ENCODE data around the gene ZNF664. TPM values are rescaled to one million over a fixed set of nuclear protein-coding genes. Genes with fewer than 3 reads are reported as not detected.

Gene ZNF664
- total RNA-seq, 1 donor, result 95.2 TPM

DNA sequence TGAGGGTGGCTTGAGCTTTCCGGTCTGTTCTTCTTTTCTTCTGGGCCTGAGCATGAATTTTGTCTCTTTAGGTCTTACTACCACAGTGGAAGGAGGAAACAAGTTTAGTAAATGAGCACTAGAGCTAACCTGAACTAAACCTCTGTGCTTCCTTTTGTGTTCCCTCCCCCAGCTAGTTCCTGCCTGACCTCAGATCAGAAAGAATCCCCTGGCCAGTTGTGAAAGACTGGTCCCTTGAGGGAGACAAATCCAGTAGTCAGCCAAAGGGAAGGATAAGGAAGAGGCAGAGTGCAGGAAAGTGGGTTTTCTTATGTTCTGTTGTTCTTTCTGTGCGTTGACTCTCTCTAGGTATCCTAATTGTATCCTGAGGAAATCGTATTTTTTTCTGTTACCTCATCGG, 17.5 kb downstream of the ZNF664 start:
- TF ChIP-seq, protein P1, sequence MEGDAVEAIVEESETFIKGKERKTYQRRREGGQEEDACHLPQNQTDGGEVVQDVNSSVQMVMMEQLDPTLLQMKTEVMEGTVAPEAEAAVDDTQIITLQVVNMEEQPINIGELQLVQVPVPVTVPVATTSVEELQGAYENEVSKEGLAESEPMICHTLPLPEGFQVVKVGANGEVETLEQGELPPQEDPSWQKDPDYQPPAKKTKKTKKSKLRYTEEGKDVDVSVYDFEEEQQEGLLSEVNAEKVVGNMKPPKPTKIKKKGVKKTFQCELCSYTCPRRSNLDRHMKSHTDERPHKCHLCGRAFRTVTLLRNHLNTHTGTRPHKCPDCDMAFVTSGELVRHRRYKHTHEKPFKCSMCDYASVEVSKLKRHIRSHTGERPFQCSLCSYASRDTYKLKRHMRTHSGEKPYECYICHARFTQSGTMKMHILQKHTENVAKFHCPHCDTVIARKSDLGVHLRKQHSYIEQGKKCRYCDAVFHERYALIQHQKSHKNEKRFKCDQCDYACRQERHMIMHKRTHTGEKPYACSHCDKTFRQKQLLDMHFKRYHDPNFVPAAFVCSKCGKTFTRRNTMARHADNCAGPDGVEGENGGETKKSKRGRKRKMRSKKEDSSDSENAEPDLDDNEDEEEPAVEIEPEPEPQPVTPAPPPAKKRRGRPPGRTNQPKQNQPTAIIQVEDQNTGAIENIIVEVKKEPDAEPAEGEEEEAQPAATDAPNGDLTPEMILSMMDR (IDR thresholded peaks at IDR 0.05; ENCODE audit: extremely low read depth, low read depth, low read length), result no peak
- peaks cover 13% of the 10 kb centered on the region for H4K20me1 ChIP-seq (ENCODE audit: insufficient read depth, low read length)
- peak overlapping the region; percentile 36 for H3K27ac ChIP-seq (ENCODE audit: low read depth, low read length)
- H2AFZ ChIP-seq (ENCODE audit: low read length), result no peak overlapping the region
- H3K9me3 ChIP-seq (ENCODE audit: low read depth, low read length), result no peaks in the 10 kb centered on the region
- peak; percentile 23 for DNase-seq (ENCODE audit: insufficient read length, low spot score, missing footprints)
- no peaks in the 10 kb centered on the region for H3K27me3 ChIP-seq (ENCODE audit: insufficient read depth, low read length)
- peak overlapping the region; percentile 54 for H3K4me2 ChIP-seq (ENCODE audit: insufficient read depth, low read length)
- peaks cover 35% of the 10 kb centered on the region for H3K79me2 ChIP-seq (ENCODE audit: insufficient read depth, low read length)
- no peak overlapping the region for H3K4me3 ChIP-seq (ENCODE audit: insufficient read depth, low read length)
- H3K4me1 ChIP-seq (ENCODE audit: insufficient read depth, low read length), result peaks cover 58% of the 10 kb centered on the region
- H3K36me3 ChIP-seq (ENCODE audit: insufficient read depth, low read length), result peaks cover 10% of the 10 kb centered on the region

DNA sequence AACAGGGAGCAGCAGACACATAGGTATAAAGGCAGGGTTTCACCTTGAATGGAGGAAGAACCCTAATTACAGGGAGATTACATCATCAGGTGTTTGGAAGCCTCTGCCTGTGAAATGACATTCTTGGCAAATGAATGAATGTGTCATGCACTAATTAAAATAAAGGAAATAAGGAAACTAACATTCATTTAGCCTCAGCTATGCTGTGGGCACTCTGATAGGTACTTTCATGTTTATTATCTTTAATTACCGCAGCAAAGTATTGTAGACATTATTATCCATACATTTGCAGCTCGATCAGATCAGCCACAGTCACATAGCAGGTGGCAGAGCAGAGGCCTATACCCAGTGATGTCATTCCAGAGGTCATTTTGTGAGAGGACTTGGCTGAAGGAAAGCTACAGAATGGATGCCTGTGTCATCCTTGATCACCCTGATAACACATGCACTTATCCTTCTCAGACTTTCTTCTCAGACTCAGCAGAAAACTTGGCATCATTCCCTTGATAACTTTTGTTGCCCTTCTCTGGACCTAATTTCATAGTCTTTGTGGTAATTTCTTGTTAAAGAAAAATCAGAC, 18.4 kb downstream of the ZNF664 start:
- no peak overlapping the region for H3K4me2 ChIP-seq (ENCODE audit: insufficient read depth, low read length)
- no peaks in the 10 kb centered on the region for H3K27me3 ChIP-seq (ENCODE audit: insufficient read depth, low read length)
- H3K79me2 ChIP-seq (ENCODE audit: insufficient read depth, low read length), result peaks cover 30% of the 10 kb centered on the region
- no peak for DNase-seq (ENCODE audit: insufficient read length, low spot score, missing footprints)
- H3K9me3 ChIP-seq (ENCODE audit: low read depth, low read length), result no peaks in the 10 kb centered on the region
- TF ChIP-seq, protein P1 (IDR thresholded peaks at IDR 0.05; ENCODE audit: extremely low read depth, low read depth, low read length), result no peak
- H3K4me1 ChIP-seq (ENCODE audit: insufficient read depth, low read length), result peaks cover 61% of the 10 kb centered on the region
- no peak overlapping the region for H3K27ac ChIP-seq (ENCODE audit: low read depth, low read length)
- peaks cover 10% of the 10 kb centered on the region for H3K36me3 ChIP-seq (ENCODE audit: insufficient read depth, low read length)
- peaks cover 20% of the 10 kb centered on the region for H4K20me1 ChIP-seq (ENCODE audit: insufficient read depth, low read length)
- no peak overlapping the region for H2AFZ ChIP-seq (ENCODE audit: low read length)
- no peak overlapping the region for H3K4me3 ChIP-seq (ENCODE audit: insufficient read depth, low read length)

DNA sequence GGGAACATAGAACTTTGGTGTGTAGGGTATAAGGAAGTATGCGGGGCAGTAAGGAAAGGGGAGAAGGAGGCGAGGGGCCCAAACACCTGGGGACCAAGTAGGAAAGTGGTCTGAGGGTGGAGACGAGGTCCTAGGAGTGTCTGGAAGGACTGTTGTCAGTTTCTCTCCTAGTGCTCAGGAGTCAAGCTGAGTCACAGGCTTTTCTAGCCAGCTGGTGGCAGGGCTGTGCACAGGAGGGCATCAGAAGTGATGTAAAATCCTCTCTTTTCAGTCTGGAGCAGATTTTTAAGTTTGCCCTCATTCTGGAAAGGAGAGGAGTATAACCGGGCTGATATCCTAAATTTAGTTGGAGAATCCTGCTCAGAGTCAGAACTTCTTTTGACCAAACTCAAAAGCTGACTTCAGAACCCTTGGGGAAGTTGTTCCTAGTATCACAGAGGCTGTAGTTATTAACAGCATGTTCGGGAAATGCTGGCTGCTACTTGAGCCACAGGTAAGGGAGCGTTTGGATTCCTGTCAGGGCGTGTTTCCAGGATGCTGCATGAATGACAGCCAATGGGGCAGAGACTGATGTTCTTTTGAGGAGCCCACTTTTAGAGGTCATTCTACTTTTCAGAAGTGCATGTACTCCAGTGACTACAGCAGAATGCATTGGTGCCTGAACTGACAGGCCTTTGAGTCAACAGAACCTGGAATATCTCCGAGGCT, 19.3 kb downstream of the ZNF664 start:
- H3K4me3 ChIP-seq (ENCODE audit: insufficient read depth, low read length), result no peak overlapping the region
- H3K27me3 ChIP-seq (ENCODE audit: insufficient read depth, low read length), result no peaks in the 10 kb centered on the region
- H3K4me2 ChIP-seq (ENCODE audit: insufficient read depth, low read length), result no peak overlapping the region
- peaks cover 23% of the 10 kb centered on the region for H4K20me1 ChIP-seq (ENCODE audit: insufficient read depth, low read length)
- DNase-seq (ENCODE audit: insufficient read length, low spot score, missing footprints), result no peak
- H2AFZ ChIP-seq (ENCODE audit: low read length), result no peak overlapping the region
- H3K36me3 ChIP-seq (ENCODE audit: insufficient read depth, low read length), result peaks cover 10% of the 10 kb centered on the region
- no peak overlapping the region for H3K27ac ChIP-seq (ENCODE audit: low read depth, low read length)
- H3K4me1 ChIP-seq (ENCODE audit: insufficient read depth, low read length), result peaks cover 56% of the 10 kb centered on the region
- H3K9me3 ChIP-seq (ENCODE audit: low read depth, low read length), result no peaks in the 10 kb centered on the region
- H3K79me2 ChIP-seq (ENCODE audit: insufficient read depth, low read length), result peaks cover 28% of the 10 kb centered on the region
- TF ChIP-seq, protein P1 (IDR thresholded peaks at IDR 0.05; ENCODE audit: extremely low read depth, low read depth, low read length), result no peak

DNA sequence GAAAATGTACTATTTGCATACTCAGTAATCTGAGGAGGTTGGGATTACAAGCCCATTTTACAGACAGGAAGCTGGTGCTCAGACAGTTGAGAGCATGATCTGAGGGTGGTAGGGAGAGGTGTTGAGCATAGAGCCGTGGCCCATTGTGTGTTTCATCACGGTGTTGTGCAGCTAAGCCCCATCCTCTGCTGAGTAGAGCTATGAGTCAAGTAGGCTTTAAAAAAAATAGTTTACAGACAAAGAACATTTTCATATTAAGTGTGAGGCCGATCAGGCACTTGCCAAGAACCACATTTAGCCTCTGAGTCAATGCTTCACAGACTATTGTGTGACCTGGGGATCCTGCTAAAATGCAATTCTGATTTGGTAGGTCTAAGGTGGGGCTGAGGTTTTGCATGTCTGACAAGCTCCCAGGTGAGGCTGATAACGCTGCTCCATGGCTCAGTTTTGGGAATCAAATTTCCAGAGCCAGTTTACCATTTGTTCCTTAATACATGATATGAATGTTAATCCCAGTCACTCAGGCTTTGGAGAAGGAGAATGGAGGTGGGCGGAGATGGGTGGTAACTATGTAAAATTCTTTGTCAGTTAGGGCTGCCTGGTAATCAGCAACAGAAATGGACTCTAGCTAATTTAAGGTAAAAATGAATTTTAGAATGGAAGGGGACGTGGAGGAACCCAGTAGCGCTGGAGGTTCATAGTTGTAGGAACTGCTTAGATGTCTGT, 22.2 kb downstream of the ZNF664 start:
- peaks cover 27% of the 10 kb centered on the region for H4K20me1 ChIP-seq (ENCODE audit: insufficient read depth, low read length)
- peak; percentile 70 for DNase-seq (ENCODE audit: insufficient read length, low spot score, missing footprints)
- peaks cover 10% of the 10 kb centered on the region for H3K36me3 ChIP-seq (ENCODE audit: insufficient read depth, low read length)
- no peak overlapping the region for H3K4me3 ChIP-seq (ENCODE audit: insufficient read depth, low read length)
- H3K27me3 ChIP-seq (ENCODE audit: insufficient read depth, low read length), result no peaks in the 10 kb centered on the region
- H3K27ac ChIP-seq (ENCODE audit: low read depth, low read length), result peak overlapping the region; percentile 42
- no peaks in the 10 kb centered on the region for H3K9me3 ChIP-seq (ENCODE audit: low read depth, low read length)
- TF ChIP-seq, protein P1 (IDR thresholded peaks at IDR 0.05; ENCODE audit: extremely low read depth, low read depth, low read length), result no peak
- peaks cover 31% of the 10 kb centered on the region for H3K79me2 ChIP-seq (ENCODE audit: insufficient read depth, low read length)
- H3K4me1 ChIP-seq (ENCODE audit: insufficient read depth, low read length), result peaks cover 59% of the 10 kb centered on the region
- peak overlapping the region; percentile 39 for H3K4me2 ChIP-seq (ENCODE audit: insufficient read depth, low read length)
- no peak overlapping the region for H2AFZ ChIP-seq (ENCODE audit: low read length)
